ENCODE data around the gene ASTN2.
A peak's percentile ranks its signal among the peaks of the same experiment; 100 is the strongest.

ASTN2 gene

GRCh38 chr9:116541402-116541801 is 873.5 kb downstream of the ASTN2 start:
- DNase-seq: no peak

GRCh38 chr9:116539549-116539948 is 875.3 kb downstream of the ASTN2 start:
- no peak for DNase-seq

GRCh38 chr9:116525611-116526010 is 889.2 kb downstream of the ASTN2 start:
- no peak for DNase-seq

- DNase-seq: no peak
Measured at GRCh38 chr9:116524778-116525470, 889.9 kb downstream of the ASTN2 start.

- DNase-seq: no peak
Measured at GRCh38 chr9:116520218-116520617, 894.6 kb downstream of the ASTN2 start.

GRCh38 chr9:116516456-116516855 is 898.4 kb downstream of the ASTN2 start:
- peak; percentile 28 for DNase-seq

GRCh38 chr9:116515541-116515940 is 899.3 kb downstream of the ASTN2 start:
- DNase-seq: no peak

GRCh38 chr9:116506685-116507084 is 908.2 kb downstream of the ASTN2 start:
- DNase-seq: no peak

- DNase-seq: peak; percentile 85
Measured at GRCh38 chr9:116504893-116505480, 909.9 kb downstream of the ASTN2 start.

GRCh38 chr9:116504081-116504480 is 910.8 kb downstream of the ASTN2 start:
- no peak for DNase-seq

GRCh38 chr9:116502746-116503145 is 912.1 kb downstream of the ASTN2 start:
- DNase-seq: no peak

GRCh38 chr9:116501871-116502270 is 913.0 kb downstream of the ASTN2 start:
- DNase-seq: no peak

- DNase-seq: no peak
Measured at GRCh38 chr9:116499986-116500871, 914.6 kb downstream of the ASTN2 start.

GRCh38 chr9:116499434-116499833 is 915.4 kb downstream of the ASTN2 start:
- DNase-seq: no peak

- DNase-seq: no peak
Measured at GRCh38 chr9:116497095-116497890, 917.6 kb downstream of the ASTN2 start.

GRCh38 chr9:116496167-116496566 is 918.7 kb downstream of the ASTN2 start:
- no peak for DNase-seq

GRCh38 chr9:116495725-116496124 is 919.1 kb downstream of the ASTN2 start:
- DNase-seq: no peak

- peak; percentile 42 for DNase-seq
Measured at GRCh38 chr9:116494815-116495634, 919.8 kb downstream of the ASTN2 start.

GRCh38 chr9:116493183-116493860 is 921.5 kb downstream of the ASTN2 start:
- no peak for DNase-seq

GRCh38 chr9:116491659-116492058 is 923.2 kb downstream of the ASTN2 start:
- DNase-seq: no peak

- DNase-seq: no peak
Measured at GRCh38 chr9:116491219-116491618, 923.6 kb downstream of the ASTN2 start.

Data from suppressor macrophage treated with lipopolysaccharide for 4 hours (primary cell).